Uterus (tissue), 4 donors: ENCODE data around the gene LMNB1. TPM values are rescaled to one million over a fixed set of nuclear protein-coding genes. Genes with fewer than 3 reads are reported as not detected.
"Not testable (repeated sequence)": the region's sequence is repeated elsewhere in the genome, so short reads cannot be mapped to it uniquely, and the experiment has no call there.

ENCODE experiments used
- DNase-seq, 2 donors: peaks; one replicate each; pipeline ENCODE4 v3.0.0-alpha.2; 2019 to 2020
- H3K27ac ChIP-seq, 2 donors: fragments of 200-600 bp; sonication (generic); 1 replicate in 1 of 2; 2 replicates in 1 of 2; pipeline ENCODE4 v1.5.1; 2016 to 2018
- H3K27me3 ChIP-seq, 2 donors: fragments of 200-600 bp; sonication (generic); one replicate each; pipeline ENCODE4 v1.5.1; 2018 to 2019; ENCODE audit warnings: control low read depth in 1 of 2
- H3K36me3 ChIP-seq, 2 donors: fragments of 200-600 bp; sonication (generic); one replicate each; pipeline ENCODE4 v1.5.1; 2019; ENCODE audit warnings: control low read depth in 1 of 2
- H3K4me1 ChIP-seq, 2 donors: fragments of 200-600 bp; sonication (generic); one replicate each; pipeline ENCODE4 v1.5.1; 2018 to 2019; ENCODE audit warnings: control low read depth in 1 of 2
- H3K4me3 ChIP-seq, 2 donors: fragments of 200-600 bp; sonication (generic); 1 replicate in 1 of 2; 2 replicates in 1 of 2; pipeline ENCODE4 v1.5.1; 2018 to 2019; ENCODE audit warnings: mild to moderate bottlenecking in 1 of 2
- H3K9me3 ChIP-seq, 2 donors: fragments of 200-600 bp; sonication (generic); one replicate each; pipeline ENCODE4 v1.5.1; 2019; ENCODE audit warnings: control low read depth in 1 of 2
- CTCF ChIP-seq, 4 experiments: fragments of 200-600 bp in 2 of 4; fragments of 450-650 bp in 2 of 4; sonication (generic) in 2 of 4; IDR thresholded peaks; one replicate each; pipeline ENCODE4 v1.5.1; 2016 to 2019; ENCODE audit warnings: antibody characterized with exemption in 4 of 4, mild to moderate bottlenecking in 2 of 4, moderate library complexity in 1 of 4
- POLR2A ChIP-seq, 2 donors: fragments of 450-650 bp; IDR thresholded peaks; one replicate each; pipeline ENCODE4 v1.6.1; 2016; ENCODE audit warnings: antibody characterized with exemption in 2 of 2, mild to moderate bottlenecking in 1 of 2, moderate library complexity in 1 of 2
- intact Hi-C: fragments of 100-400 bp; cut with DNase I; formaldehyde crosslinking; loops from one replicate; pipeline ENCODE4 v1.15.1; 2023; ENCODE audit warnings: low total_unique reads
- total RNA-seq, 4 donors: library from RNA; depleted of rRNA in 3 of 4; stranded (reverse); fragments of >200 nt in 3 of 4; gene quantifications; one replicate each; pipeline versions ENCODE4 v1.1.0 to v1.2.4, GENCODE V29; 2014 to 2023
- donor health status: DM: yes; HTN: yes; CAD: no.

Gene LMNB1
- total RNA-seq, 4 donors from 2014 or later = 0.29 to 66.7 (median 3.6) TPM

DNA sequence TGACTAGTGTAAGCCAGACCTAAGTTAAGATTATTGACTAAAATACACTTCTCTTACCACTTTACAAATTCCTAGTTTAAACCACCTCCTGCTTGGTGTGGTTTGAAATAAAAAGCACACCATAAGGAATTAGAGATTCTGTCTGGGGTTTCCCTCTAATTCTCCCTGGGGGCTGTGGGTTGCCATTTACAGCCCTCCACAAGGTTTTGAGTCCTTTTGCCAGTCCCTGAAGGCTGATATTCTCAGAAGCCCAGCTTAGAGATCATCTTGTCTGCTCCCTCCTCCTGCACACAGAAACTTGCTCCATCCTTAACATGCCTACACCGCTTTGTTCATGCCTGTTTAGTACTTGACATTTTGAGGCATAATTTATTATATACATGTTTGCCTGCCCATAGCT is 7.2 kb upstream of the LMNB1 start:
- DNase-seq = no peak
- intact Hi-C loops = loop anchor here (5.0 kb wide), 1 partner anchor 97 kb away; no protein-coding TSS in a partner anchor
- Histone ChIP-seq H3K4me3 (no peak overlapping the region), H3K36me3 (no peaks in the 10 kb centered on the region), H3K9me3 (no peaks in the 10 kb centered on the region), H3K27ac (no peak overlapping the region), H3K4me1 (no peaks in the 10 kb centered on the region), H3K27me3 (no peaks in the 10 kb centered on the region)
- TF ChIP-seq CTCF (IDR thresholded peaks at IDR 0.05) = no peak
- TF ChIP-seq POLR2A (IDR thresholded peaks at IDR 0.05) = no peak

GRCh38 chr5:126773536-126773935 is 3.4 kb upstream of the LMNB1 start:
- DNase-seq, H3K9me3 ChIP-seq, H3K4me1 ChIP-seq, H3K4me3 ChIP-seq, H3K36me3 ChIP-seq, H3K27ac ChIP-seq, H3K27me3 ChIP-seq: not testable (repeated sequence)
- intact Hi-C loops = loop anchor here (5.0 kb wide), 1 partner anchor 101 kb away; no protein-coding TSS in a partner anchor

DNA sequence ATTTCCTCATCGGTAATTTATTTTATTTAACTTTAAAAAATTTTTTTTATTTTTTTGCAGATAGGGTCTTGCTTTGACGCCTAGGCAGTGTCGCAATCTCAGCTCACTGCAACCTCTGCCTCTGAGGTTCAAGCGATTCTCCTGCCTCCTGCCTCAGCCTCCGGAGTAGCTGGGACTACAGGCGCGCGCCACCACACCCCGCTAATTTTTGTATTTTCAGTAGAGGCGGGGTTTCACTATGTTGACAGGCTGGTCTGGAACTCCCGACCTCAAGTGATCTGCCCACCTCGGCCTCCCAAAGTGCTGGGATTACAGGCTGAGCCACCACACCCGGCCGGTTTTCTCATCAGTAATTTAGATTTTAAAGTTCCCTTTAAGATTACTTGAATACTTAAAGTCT is 2.3 kb upstream of the LMNB1 start:
- H3K9me3 ChIP-seq = not testable (repeated sequence)

DNA sequence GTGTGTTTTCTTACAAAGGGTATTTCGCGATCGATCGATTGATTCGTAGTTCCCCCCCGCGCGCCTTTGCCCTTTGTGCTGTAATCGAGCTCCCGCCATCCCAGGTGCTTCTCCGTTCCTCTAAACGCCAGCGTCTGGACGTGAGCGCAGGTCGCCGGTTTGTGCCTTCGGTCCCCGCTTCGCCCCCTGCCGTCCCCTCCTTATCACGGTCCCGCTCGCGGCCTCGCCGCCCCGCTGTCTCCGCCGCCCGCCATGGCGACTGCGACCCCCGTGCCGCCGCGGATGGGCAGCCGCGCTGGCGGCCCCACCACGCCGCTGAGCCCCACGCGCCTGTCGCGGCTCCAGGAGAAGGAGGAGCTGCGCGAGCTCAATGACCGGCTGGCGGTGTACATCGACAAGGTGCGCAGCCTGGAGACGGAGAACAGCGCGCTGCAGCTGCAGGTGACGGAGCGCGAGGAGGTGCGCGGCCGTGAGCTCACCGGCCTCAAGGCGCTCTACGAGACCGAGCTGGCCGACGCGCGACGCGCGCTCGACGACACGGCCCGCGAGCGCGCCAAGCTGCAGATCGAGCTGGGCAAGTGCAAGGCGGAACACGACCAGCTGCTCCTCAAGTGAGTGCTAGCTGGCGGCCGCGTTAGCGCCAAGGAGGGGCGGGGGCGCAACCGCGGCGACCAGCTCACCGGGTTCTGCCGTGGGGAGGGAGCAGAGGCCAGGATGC is 480 bp downstream of the LMNB1 start:
- intact Hi-C loops = no loop called here
- Histone ChIP-seq H3K4me3 (peak overlapping the region; percentile 70 to 76), H3K27ac (peak overlapping the region; percentile 88 to 96), H3K36me3 (no peaks in the 10 kb centered on the region), H3K27me3 (no peaks in the 10 kb centered on the region), H3K9me3 (no peaks in the 10 kb centered on the region), H3K4me1 (no peaks in the 10 kb centered on the region)
- TF ChIP-seq CTCF (IDR thresholded peaks at IDR 0.05) (peak in 1 of 4 experiments; percentile 8), POLR2A (IDR thresholded peaks at IDR 0.05) (no peak)
- peak; percentile 33 to 41 for DNase-seq

More for the DNA sequence above, 2.3 kb upstream of the LMNB1 start:
- intact Hi-C loops = loop anchor here (5.0 kb wide), 1 partner anchor 102 kb away; no protein-coding TSS in a partner anchor
- not testable (repeated sequence) for H3K36me3 ChIP-seq, H3K27me3 ChIP-seq, H3K4me3 ChIP-seq, DNase-seq, H3K4me1 ChIP-seq, H3K27ac ChIP-seq

- Histone ChIP-seq H3K4me3 (peak overlapping the region; percentile 70 to 76), H3K9me3 (no peaks in the 10 kb centered on the region), H3K4me1 (no peaks in the 10 kb centered on the region), H3K27me3 (no peaks in the 10 kb centered on the region), H3K36me3 (no peaks in the 10 kb centered on the region), H3K27ac (peak overlapping the region; percentile 88 to 96)
- TF ChIP-seq CTCF (IDR thresholded peaks at IDR 0.05) = no peak
- peak; percentile 26 to 37 for TF ChIP-seq POLR2A (IDR thresholded peaks at IDR 0.05)
- intact Hi-C loops = no loop called here
- DNase-seq = peak; percentile 79 to 83
Measured at GRCh38 chr5:126777975-126778674, 1.2 kb downstream of the LMNB1 start.
